HG02610 (cell line): ENCODE data around the gene YAF2.

ENCODE experiments used
- ATAC-seq: cut with Tn5 transposase; IDR thresholded peaks from one replicate; pipeline ENCODE4 v1.9.1; 2021; ENCODE audit warnings: mild to moderate bottlenecking, moderate library complexity; ENCODE audit not compliant: unreplicated experiment

YAF2 gene

DNA sequence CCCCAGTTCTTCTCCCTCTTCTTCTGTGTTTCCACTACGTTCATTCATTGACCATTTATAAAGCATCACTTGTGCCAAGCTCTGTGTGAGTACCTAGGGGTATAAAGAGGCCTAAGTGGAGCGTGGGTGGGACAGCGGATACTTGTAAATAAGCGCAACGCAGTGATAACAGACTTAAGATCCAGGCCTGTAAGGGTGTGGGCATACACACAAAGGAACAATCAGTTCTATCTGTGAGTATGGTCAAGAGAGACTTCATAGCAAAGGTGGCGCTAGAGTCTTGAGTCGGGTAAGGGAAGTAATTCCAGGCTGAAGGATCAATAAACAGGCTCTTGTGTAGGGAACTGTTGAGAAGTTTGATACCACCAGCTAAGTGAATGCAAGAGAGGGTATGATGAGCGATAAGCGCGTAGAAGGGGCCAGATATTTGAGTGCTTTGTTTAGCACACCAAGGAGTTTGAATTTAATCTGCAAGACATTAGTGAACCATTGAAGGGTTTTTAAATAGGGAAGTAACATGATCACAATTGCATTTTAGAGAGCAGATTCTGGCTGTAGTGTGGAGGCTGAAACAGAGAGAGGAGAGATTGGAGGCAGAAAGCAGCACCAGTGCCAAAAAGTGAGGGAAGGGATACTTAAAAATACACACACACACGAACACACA is 92.4 kb downstream of the YAF2 start:
- no peak for ATAC-seq

DNA sequence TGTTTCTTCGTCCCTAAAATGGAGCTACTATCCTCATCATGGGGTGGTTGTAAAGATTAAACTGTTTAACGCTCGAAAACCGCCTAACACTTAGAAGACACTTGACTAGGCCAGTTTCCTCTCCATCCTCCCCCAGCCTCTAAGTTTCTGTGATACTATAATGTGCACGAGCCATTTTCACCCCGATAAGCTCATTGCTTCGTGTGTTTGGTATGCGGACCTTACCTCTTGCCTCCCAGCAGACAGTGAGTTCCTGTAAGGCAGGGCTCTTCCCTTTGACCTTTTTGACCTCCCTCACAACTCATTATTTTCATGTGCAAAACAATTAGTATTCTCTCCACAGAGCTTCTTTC is 92.9 kb downstream of the YAF2 start:
- ATAC-seq = peak; percentile 2

DNA sequence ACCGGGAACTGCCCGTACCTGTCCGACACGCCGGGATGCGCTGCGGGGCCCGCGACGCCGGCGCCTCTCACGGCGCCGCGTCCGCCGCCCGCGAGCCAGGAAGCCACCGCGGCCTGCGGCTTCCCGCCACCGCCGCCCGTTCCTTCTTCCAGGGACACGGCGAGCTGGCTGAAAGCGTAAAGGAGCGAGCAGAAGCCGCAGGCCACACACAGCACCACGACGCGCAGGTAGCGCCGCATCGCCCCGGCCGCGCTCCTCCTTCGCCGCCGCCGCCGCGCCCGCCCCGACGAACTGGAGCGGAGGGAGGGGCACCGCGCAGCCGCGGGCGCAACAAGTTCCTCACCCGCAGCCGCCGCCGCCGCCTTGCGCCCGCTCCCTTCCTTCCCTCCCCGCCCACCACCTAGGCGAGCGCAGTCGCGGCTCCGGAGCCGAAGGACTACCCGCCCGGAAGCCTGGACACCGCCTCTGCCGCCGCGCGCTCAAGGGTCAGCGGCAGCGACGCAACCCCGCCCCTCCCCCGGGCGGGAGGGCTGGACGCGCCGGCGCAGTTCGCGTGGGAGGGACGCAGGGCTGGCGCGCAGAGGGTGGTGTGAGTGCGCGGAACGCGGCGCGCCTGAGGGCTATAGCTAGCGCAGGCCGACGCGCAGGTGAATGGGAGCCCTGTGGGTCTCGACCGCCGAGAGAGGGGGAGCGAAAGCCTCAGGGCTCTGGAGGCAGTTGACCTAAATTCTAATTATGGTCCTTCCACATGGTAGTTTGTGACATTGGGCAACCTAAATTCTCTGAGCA is 93.4 kb downstream of the YAF2 start, which contains the start of gene GXYLT1:
Gene GXYLT1 (minus strand): TSS at position 467 of the 789 bp plus-strand sequence. CDS start 228 bp downstream, at position 239.
- peak; percentile 94 for ATAC-seq

DNA sequence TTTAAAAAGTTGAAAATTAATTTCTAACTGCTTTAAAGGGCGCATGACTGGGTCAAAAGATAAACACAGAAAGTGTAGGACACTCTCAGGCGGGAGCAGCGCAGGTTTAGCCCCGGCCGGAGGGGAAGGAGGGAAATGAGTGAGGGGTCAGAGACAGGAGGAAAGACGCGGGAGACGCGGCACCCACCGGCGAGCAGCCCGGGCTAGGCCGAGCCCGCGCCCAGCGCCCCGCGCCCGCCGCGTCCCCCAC is 94.0 kb downstream of the YAF2 start:
- no peak for ATAC-seq

DNA sequence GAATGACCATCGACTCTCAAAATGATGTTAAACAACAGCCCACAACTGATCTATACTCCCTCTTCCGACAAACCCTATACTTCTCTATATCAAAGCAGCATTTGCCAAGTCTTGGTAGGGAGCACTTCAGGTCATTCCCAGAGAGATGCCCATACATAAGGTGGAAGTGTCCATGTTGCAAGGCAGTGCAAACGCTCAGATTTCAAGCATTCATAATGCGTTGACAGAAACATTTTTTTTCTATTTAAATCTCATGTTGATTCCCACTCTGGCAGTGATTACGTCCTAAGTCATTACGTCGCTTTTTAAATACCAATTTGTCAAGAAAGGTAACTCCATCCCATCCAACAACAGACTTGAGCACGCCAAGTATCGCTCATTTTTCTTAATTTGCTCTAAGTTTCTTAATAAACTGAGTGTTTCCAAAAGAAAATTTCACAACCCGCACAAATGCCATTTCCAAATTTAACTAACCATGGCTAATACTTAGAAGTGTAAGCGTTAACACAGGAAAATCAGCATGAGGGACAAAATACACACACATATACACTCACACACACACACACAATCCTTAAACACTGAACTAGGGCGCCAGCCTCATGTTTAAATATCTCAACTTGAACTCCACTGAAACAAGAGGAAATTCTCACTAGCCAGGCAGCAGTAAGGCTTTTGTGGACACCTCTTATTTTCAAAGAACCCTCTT is 94.4 kb downstream of the YAF2 start:
- no peak for ATAC-seq

DNA sequence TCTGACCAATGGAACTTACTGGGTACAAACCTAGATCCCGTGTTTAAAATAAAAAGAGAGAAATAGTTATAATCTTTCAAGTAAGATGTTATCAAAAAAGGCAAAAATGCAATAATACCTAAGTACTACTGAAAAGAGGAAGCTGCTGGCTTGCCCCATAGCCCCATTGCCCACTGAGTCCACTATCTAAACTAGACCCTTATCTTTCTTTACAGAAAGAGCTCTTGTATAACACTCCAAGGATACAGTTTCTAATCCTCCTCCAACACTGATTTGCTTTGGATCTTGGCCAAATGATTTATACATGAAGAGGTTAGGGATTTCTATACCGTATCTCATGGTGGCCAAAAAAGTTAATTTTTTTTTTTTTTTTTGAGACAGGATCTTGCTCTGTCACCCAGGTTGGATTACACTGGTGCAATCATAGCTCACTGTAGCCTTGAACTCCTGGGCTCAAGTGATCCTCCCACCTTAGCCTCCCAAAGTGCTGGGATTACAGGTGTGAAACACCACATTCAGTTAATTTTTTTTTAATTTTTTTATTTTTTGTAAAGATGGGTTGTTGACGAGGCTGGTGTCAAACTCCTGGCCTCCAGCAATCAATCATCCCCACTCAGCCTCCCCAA is 96.0 kb downstream of the YAF2 start:
- no peak for ATAC-seq

DNA sequence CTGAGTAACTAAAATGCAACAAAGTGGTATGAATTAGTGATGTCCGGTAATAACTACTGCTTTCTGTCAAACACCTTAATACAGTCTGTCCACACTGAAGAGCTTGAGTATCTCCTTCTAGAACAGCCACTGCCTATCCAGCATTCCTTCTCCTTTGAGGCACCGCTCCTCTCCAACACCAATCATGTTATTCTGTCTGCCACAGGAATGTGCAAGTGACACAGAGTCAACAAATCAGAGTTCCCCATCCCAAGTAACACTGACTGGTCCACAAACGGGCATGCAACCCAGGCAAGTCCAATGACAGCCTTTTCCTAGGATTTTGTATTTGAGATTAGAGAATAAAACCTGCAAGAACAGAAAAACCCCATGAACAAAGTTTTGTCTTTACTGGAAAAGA is 97.1 kb downstream of the YAF2 start:
- no peak for ATAC-seq

DNA sequence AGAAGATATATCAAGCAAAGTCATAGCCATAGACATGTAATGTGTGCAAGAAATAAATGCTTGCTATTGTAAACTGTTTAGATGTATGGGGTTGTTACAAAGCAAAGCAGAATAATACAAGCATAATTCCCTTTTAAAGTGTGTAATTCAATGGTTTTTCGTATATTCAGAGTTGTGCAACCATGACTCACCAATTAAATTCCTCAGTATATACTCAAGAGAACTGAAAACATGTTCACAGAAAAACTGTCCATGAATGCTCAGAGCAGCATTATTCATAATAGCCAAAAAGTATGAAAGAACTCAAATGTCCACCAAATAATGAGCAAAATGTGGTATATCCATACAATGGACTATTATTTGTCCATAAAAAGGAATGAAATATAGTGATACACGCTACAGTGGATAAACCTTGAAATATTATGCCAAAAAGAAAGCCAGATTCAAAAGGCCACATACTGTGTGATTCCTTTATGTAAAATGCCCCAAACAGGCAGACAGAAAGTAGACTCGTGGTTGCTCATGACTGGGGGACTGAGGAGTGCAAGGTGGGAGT is 102.7 kb downstream of the YAF2 start:
- ATAC-seq = no peak

DNA sequence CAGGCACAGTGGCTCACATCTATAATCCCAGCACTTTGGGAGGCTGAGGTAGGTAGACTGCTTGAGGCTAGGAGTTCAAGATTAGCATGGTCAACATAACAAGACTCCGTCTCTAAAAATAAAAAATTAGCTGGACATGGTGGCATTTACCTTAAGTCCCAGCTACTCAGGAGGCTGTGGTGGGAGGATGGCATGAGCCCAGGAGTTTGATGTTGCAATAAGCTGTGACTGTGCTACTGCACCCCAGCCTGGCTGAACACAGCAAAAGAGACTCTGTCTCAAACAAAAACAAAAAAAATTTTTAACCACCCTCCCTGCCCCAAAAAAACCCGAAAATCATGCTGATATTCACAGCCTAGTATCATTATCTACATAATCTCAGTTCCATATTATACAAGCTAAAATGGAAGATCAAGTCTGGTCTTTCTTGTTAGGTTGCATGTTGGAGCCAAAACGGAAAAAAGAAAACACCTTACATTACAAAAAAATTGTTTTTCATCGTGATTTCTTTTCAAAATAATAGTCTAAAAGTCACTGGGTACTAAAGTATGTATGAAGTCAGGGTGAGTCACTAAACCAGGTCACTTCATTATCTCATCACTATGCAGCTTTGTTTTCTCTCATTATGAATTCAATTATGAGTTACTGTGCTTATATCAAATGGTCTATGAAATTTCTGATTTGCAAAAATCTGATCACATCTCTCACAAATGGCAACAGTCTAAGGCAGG is 107.2 kb downstream of the YAF2 start:
- no peak for ATAC-seq

DNA sequence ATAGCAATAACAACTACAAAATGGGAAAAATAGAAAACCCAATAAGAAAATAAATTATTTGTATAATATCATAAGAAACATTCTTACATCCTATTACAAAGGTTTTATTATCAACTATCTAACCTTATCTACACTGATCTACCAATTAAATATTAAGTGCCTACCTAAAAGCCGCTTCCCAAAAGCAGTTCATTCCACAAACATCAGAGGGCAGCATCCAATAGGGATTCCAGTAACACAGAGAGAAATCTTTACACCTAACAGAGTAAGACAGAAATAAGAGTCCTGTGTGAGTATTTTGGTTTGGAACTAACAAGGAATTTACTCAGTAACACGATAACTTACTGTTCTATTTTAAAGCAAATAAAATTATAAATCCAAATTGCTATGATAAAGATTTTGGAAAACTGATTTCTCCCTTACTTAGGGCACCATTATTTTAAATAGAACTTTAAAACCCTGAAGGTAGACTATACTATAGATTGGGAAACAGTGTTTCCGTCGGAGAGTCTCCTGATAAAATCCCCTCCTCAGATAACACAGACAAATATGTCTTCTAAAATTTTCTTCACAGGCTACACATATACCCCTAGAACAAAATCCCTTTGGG is 108.3 kb downstream of the YAF2 start:
- no peak for ATAC-seq

DNA sequence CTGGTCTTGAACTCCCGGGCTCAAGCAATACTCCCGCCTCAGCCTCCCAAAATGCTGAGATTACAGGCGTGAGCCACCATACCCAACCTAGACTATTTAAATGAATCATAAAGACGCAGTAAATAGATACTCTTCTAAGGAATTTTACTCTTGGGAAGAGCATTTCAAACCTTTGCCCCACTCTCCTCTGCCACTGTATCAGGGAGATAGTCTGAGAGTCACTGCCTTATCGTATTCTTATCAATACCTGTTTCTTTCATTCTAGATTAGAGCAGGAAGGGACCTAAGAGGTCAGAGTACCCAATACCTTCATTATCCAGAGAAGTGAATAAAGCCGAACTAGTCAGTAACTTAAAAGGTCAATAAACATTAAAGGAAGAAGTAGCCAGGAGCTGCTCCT is 109.2 kb downstream of the YAF2 start:
- no peak for ATAC-seq

DNA sequence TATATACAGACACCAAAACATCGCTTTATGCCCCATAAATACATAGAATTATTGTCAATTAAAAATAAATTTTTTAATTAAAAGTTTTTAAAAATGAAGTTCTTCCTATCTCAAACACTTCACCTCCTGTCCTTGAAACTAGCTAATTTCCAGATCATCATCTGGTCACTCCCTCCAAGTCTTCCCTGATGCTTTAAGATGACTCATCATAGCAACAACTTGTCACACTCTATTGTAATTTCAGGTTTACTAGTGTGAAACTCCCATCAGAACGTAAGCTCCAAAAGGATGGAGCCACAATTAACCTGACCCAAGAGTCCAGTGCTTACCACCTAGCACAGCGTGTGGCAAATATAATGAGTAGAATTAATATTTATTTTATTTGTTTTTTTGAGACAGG is 109.7 kb downstream of the YAF2 start:
- ATAC-seq = peak; percentile 51

DNA sequence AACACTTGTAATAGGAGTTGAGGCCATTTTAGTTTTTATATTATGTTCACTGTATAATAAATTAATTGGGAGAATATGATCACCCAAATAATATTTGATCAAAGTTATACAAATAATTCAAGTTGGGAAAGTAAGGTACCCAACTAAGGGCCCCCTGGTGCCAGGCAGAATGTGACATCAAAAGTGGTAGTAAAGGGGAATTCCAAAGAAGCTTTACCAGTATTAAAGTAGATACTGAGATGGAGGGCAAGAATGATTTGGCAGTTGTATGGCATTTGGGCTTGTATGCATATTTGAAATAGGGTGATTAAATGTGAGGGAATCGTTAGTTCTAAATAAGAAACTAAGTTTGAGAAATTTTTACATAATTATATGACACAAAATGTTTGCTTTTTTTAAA is 111.1 kb downstream of the YAF2 start:
- ATAC-seq = no peak

DNA sequence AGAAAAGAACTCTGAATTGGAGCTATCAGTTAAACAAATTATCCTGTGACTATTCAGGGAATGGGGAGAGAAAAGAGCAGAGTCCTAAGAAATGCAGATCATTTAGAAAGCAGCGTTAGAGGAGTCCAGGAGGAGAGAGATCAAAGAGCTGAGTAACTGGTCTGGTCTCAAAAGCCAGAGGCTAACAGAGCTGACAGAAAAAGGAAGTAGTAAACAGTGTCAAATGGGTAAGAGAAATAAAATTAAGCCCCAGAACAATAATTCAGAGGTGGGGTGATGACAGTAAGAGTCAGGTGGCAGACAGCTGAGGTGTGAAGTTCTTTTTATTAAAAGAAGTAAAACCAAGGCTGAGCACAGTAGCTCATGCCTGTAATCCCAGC is 112.7 kb downstream of the YAF2 start:
- ATAC-seq = peak; percentile 33

DNA sequence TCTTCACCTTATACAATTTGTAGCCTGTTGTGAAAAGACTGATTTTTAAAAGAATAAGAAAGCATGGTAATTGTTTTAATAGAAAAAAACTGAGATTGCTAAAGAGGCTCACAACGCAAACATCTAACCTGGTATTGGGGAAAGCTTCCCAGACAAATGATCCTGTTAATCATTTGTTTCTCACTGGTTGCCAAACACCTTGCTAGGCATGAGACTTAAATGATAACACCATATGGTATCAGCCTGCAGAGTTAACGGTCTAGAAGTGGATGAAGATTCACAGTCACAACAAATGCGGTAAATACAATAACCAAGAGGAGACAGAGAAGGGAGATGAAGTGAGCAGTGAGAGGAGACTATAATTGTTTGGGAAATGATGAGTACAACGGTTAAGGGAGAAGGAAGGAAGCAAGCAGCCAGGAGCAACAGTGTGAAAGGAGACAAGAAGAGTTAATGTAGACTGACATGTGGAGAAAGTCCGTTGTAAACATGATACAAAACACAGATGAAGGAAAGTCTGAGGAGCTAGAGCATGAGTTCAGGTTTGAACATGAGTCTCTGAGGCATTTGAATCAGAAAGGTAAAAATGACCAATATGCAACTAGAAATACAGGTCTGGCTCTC is 113.2 kb downstream of the YAF2 start:
- ATAC-seq = peak; percentile 25

DNA sequence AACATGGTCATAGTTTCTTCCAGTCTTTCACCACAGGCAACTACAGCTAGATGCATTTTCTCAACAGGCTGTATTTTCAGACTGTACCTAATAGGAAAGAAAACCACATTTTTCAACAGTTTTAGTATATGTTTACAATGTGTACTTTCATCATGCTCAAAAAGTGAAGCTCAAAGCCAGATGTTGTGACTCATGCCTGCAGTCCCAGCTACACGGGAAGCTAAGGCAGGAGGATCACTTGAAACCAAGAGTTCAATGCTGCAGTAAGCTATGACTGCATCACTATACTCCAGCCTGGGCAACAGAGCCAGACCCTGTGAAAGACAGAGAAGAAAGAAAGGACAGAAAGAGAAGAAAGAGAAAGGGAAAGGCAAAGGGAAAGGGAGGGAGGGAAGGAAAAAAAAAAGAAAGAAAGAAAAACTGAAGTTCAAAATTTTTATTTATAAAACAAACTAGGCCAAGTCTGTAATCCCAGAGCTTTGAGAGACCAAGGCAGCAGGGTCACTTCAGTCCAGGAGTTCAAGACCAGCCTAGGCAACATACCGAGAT is 118.9 kb downstream of the YAF2 start:
- ATAC-seq = no peak

DNA sequence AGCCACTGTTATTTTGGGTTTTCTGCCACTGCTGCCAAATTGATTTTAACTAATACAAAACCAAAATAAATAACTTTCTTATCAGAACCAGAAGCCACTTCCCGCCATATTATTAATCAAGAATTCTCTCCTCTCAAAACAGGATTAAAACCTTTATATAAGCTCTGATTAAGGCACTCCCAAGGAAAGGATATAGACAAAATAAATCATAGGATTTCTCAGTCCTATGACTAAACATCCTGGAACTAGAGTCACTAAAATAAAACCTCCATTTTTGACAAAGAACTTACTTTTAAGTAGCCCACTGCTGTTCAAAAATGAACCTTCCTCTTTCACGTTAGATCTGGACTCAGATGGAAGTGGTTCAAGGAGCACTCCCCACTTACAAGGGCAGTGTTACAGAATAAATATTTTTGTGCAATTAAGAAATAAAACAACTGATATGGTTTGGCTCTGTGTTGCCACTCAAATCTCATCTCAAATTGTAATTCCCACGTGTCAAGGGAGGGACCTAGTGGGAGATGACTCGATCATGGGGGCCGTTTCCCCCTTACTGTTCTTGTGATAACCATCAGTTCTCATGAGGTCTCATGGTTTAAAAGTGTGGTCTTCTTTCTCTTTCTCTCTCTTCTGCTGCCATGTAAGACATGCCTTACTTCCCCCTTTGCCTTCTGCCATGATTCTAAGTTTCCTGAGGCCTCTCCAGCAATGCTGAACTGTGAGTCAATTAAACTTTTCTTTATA is 119.7 kb downstream of the YAF2 start:
- no peak for ATAC-seq

DNA sequence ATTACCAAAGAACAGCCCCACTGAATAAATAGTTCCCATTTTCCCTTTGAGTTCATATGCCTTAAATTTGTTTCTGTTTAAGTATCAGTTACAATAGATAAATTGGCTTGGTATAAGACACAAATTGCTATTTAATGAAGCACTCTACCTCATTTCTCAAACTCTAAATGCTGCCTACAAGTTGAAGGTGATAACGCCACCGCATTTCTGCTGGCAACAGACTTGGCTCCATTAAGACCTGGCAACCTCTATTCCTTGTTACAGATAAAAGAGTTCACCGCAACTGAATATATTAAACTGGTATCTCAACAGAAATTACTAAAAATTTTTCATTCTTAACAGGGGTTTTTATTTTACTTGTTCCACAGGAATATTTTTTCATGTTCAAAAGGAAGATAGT is 129.0 kb downstream of the YAF2 start:
- ATAC-seq = no peak
